ENCODE measurements around the gene PAQR8.

Gene PAQR8

GRCh38 chr6:52394251-52394666, 32.3 kb downstream of the PAQR8 start:
- H3K4me3 ChIP-seq (ENCODE audit: low read depth, low read length) = no peak overlapping the region
- POLR2A ChIA-PET = no interaction called here
- TF ChIP-seq CTCF (IDR thresholded peaks at IDR 0.05; ENCODE audit: insufficient read depth, low read length, missing control alignments) = no peak
- no peak for DNase-seq (ENCODE audit: low read depth, low spot score)
- CTCF ChIA-PET = no interaction called here

DNA sequence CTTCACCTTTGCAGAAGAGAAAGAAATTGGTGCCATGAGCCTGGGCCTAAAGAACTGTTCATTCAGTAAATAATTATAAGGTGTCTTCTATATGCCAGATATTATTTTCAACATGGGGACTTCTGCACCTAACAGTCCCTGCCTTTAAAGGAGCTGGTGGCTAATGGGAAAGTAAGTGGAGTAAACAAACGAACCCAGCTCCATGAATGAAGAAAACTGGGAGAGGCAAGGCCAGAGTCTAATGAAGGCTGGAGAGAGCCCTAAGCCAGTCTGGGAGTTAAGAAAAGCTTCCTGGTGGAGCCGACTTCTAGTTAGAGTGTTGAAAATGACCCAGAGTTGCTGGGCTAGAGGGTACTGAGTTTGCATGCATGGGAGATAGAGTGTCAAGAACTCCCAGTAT, 34.0 kb downstream of the PAQR8 start:
- ChIA-PET CTCF (interaction anchor here (0.7 to 13.9 kb wide), 4 partner anchors 9 to 110 kb away, joined by 3 to 299 read pairs (median 3); partner anchors contain the start of genes MCM3 and PAQR8), POLR2A (no interaction called here)
- DNase-seq (ENCODE audit: low read depth, low spot score) = no peak

DNA sequence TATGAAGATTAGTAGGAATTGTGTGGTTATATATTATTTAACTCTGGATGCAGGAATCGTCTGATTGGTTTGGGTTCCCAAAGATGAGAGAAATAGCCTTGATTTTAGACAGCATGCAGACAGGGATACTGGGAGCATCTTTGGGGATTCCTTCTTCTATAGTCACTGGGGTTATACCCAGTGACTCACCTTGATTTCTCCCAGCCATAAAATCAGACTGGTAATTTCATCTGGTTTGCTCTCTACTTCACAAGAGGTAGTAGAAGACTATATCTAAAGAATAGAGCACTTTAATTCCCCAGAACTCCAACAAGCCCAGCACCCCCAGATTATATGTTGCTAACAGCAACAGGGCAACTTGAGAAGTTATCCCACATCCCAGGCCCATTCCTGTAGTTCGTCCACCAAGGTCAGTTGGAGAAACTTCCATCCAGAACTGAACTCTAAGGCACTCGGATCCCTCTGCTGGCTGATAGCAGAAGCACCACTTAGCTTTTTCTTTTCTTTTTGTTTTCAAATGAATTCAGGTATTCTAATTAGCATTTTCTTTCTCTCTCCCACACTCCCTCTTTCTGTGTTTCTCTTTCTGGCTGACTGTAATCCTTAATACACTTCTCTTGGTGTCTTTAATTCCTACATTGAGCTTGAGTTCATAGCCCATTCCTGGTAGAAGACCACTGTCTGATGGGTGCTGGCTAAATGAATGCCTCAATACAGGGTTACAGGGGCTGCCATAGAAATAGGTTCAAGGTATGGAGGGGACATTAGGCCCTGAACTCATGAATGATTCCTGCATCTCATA, 37.8 kb downstream of the PAQR8 start:
- TF ChIP-seq CTCF (IDR thresholded peaks at IDR 0.05; ENCODE audit: insufficient read depth, low read length, missing control alignments) = peak; percentile 76
- DNase-seq (ENCODE audit: low read depth, low spot score) = no peak
- POLR2A ChIA-PET = no interaction called here
- no peak overlapping the region for H3K4me3 ChIP-seq (ENCODE audit: low read depth, low read length)
- CTCF ChIA-PET = interaction anchor here (0.6 to 13.9 kb wide), 28 partner anchors 9 to 272 kb away, joined by 3 to 299 read pairs (median 6); partner anchors contain the start of genes EFHC1, MCM3 and PAQR8

More for the DNA sequence above, 34.0 kb downstream of the PAQR8 start:
- TF ChIP-seq CTCF (IDR thresholded peaks at IDR 0.05; ENCODE audit: insufficient read depth, low read length, missing control alignments) = no peak
- no peak overlapping the region for H3K4me3 ChIP-seq (ENCODE audit: low read depth, low read length)

- no peak overlapping the region for H3K4me3 ChIP-seq (ENCODE audit: low read depth, low read length)
- DNase-seq (ENCODE audit: low read depth, low spot score) = no peak
- TF ChIP-seq CTCF (IDR thresholded peaks at IDR 0.05; ENCODE audit: insufficient read depth, low read length, missing control alignments) = no peak
- ChIA-PET CTCF (interaction anchor here (0.6 to 13.9 kb wide), 26 partner anchors 8 to 271 kb away, joined by 3 to 299 read pairs (median 6); partner anchors contain the start of genes EFHC1, MCM3 and PAQR8), POLR2A (no interaction called here)
Observed at GRCh38 chr6:52400313-52401041, 38.5 kb downstream of the PAQR8 start.

GRCh38 chr6:52403086-52403485, 41.1 kb downstream of the PAQR8 start:
- no peak for TF ChIP-seq CTCF (IDR thresholded peaks at IDR 0.05; ENCODE audit: insufficient read depth, low read length, missing control alignments)
- POLR2A ChIA-PET = no interaction called here
- DNase-seq (ENCODE audit: low read depth, low spot score) = no peak
- H3K4me3 ChIP-seq (ENCODE audit: low read depth, low read length) = no peak overlapping the region
- CTCF ChIA-PET = interaction anchor here (1.0 to 13.9 kb wide), 6 partner anchors 12 to 268 kb away, joined by 3 to 299 read pairs (median 58); partner anchors contain the start of genes EFHC1, MCM3 and TMEM14A

DNA sequence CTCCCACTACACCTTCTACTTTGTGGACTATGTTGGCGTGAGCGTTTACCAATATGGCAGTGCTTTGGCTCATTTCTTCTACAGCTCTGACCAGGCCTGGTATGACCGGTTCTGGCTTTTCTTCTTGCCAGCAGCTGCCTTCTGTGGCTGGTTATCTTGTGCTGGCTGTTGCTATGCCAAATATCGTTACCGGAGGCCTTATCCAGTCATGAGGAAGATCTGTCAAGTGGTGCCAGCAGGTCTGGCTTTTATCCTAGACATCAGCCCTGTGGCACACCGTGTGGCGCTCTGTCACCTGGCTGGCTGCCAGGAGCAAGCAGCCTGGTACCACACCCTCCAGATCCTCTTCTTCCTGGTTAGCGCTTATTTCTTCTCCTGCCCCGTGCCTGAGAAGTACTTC, 41.7 kb downstream of the PAQR8 start:
- H3K4me3 ChIP-seq (ENCODE audit: low read depth, low read length) = no peak overlapping the region
- DNase-seq (ENCODE audit: low read depth, low spot score) = no peak
- ChIA-PET POLR2A (no interaction called here), CTCF (interaction anchor here (1.1 to 13.9 kb wide), 7 partner anchors 13 to 258 kb away, joined by 4 to 299 read pairs (median 54); partner anchors contain the start of genes EFHC1 and MCM3)
- TF ChIP-seq CTCF (IDR thresholded peaks at IDR 0.05; ENCODE audit: insufficient read depth, low read length, missing control alignments) = no peak

Data from AG04449 (cell line).